GM21619 (cell line): ENCODE measurements around the gene RAB17.
A peak's percentile ranks its signal among the peaks of the same experiment; 100 is the strongest.
"Not testable (repeated sequence)": the region's sequence is repeated elsewhere in the genome, so short reads cannot be mapped to it uniquely, and the experiment has no call there.

Source experiments
- ATAC-seq: cut with Tn5 transposase; IDR thresholded peaks from one replicate; pipeline ENCODE4 v1.9.1; 2021; ENCODE audit not compliant: unreplicated experiment

The RAB17 gene

DNA sequence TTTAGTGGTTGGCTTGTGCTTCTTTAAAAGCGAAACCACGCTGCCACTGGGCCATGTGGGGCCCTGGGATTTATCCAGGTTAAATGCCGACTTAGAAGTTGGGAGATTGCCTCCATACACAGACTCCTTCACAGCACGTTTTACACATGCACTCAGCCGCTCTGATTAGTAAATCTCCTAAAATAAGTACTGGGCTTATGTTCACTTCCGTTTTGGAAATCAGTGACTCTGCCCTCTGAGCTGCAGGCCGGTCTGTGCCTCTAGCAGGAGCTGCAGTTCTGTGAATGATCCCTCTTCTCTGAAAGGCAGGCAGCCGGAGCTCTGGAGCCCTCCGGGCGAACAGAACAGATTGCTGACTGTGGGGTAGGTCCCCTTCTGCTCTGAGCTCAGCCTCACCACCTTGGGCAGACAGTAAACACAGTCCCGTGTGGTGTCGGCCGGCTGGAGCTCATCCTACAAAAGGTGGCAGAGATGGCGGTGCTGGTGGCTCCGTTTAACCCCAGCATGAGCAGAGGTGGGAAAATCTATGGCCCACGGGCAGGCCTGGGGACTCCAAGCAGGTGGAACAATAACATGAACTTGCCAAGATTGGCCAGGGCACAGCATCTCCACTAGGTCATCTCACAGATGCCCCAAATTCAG is 9.8 kb upstream of the RAB17 start:
- ATAC-seq, result no peak

DNA sequence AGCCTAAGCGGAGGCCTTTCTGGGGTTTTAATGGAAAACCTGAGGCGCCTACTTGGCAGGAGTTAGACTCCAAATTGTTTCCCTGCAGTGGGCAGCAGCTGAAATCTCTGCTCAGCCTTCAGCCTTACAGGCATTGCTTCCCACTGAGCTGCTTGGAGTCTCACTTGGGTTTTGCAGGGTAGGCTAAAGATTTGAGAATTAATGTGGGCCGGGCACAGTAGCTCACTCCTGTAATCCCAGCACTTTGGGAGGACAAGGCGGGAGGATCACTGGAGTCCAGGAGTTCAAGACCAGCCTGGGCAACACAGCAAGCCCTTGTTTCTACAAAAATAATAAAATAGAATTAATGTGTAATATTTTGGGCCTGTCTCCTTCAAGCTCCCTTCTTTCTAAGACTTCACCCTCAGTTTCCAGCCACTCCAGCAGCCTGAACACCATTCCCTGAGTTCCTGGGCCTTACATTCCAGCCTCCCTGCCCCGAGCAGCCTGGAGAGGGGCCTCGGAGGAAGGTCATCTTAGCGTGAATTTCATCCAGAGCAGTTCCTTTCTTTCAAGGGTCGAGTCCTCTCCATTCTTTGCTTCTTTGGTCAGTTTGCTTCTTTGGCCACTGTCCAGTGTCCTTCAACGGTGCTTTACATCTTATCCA is 9.1 kb upstream of the RAB17 start:
- ATAC-seq, result no peak

DNA sequence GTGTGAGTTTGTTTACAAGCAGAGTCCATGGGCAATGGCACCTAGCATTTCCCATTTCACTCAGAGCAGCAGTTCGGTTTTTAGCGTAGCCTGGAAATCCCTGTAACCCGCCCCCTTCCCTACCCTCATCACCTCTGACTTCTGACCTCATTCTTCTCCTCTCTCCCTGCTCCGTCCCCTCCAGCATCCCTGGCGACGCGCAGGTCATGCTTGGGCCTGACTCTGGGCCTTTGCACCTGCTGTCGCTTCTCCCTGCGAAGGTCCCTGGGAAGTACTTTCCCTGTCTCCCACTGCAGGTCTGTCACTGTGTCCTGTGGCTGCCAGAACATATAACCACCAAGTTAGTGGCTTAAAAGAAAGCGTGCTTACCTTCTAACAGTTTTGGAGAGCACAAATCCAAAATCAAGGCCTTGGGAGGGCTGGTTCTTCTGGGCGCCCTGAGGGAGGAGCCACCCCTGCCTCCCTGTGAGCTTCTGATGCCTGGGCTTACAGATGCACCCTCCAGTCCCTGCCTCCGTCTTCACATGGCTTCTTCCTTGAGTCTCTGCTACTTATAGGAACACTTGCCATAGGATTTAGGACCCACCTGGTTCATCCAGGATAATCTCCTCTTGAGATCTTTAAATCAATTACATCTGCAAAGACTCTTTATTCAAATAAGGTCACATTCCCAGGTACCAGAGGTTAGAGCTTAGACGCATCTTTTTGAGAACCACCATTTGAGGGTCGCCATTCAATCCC is 8.1 kb upstream of the RAB17 start:
- no peak for ATAC-seq

DNA sequence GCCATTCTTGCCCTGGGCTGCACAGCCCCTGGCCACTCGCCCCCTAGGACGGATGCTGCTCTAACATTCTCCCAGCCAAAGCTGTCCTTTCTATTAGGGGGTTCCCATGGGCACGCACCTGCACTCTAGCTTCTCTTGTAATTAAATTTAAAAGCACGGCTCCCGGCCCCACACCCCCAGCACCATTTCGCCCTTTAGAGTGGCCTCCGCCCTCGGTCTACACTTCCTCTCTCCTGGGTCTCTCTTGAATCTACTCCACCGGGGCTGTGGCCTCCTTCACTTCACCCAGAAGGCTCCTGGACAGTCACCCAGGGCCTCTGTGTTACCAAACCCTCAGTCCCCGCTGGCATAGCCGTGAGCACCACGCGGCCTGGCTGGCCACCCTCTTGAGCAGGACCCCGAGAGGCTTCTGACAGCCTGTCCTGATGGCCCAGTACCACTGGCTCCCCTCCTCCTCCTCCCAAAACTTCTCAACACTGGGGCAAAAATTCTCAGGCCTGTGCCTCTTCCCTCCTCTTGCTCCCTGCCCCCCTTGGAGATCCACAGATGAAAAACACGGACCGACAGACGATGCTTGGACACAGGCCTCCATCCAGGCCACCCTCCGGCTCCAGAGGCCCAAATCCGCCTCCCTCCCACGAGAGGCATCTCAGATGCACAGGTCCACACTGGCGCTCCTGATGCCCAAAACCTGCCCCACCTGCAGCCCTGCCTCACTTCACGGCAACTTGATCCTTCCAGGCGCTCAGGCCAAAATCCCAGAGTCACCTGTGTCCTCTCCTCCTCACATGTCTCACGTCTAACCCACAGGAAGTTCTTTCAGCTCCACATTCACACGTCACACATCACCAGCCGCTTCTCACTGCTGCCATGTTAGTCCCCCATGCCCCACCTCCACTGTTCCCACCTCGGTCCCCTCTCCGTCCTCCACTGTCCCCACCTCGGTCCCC is 6.9 kb upstream of the RAB17 start:
- ATAC-seq, result no peak

DNA sequence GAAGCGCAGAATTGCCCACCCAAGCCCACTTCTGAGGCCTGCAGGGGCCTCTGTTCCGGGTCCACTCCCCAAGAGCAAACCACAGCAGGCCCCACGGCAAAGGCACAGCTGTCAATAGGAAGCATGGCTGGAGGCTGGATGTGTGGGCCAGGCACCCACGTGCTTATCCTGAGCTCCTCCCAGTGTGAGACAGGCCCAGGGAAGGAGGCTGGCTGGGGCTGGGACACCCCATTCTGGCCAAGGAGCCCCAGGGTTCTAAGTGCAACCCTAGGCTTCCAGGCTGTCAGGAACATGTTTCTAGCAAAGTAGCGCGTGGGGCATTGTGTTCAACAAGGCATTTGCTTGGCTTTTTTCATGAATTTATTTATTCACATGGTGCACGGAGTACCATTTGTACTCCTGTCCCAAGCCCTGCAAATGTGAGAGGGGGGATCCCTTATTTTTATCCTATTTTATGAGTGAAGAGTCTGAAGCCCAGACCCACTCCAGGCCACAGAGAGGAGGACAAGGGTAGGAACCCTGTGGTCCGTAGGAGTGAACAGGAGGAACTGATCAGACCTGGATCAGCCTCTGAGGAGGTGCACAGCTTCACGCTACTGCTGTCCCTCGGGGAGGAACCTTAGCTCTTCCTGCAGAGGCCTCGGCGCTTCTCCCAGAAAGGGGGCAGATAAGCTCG is 6.1 kb upstream of the RAB17 start:
- ATAC-seq, result no peak

DNA sequence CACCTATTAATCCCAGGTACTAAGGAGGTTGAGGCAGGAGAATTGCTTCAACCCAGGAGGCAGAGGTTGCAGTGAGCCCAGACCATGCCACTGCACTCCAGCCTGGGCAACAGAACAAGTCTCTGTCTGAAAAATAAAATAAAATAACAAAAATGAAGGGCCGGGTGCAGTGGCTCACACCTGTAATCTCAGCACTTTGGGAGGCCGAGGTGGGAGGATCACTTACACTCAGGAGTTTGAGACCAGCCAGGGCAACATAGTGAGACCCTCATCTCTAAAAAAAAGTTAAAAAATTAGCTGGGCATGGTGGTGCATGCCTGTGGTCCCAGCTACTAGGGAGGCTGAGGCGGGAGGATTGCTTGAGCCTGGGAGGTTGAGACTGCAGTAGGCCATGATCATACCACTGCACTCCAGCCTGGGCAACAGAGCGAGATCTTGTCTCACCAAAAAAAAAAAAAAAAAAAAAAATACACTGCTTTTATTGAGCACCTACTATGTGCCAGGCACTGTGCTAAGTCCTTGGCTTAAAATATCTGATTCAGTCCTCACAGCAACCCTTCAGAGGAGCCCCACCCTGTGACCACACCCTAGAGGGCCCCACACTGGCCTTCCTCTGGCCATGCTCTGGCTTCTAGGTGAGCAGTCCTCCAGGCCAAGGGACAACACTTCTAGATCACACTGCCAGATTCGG is 5.4 kb upstream of the RAB17 start:
- not testable (repeated sequence) for ATAC-seq

DNA sequence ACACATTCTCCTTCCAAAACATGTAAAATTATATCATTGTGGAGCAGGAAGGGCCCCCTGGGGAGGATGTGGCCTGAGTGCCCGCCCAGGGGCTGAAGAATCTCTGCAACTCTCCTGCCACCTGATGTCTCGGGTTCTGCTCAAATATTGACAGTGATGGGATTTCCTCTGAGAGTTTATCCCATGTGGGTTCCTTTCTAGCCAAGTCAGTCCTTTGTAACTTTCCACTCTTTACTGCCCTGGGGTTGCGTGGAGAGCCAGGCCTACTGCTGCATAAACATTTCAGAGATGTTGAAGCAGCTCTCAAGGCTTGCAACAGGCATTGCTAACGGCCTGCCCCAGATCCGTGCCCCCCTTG is 4.0 kb upstream of the RAB17 start:
- no peak for ATAC-seq

DNA sequence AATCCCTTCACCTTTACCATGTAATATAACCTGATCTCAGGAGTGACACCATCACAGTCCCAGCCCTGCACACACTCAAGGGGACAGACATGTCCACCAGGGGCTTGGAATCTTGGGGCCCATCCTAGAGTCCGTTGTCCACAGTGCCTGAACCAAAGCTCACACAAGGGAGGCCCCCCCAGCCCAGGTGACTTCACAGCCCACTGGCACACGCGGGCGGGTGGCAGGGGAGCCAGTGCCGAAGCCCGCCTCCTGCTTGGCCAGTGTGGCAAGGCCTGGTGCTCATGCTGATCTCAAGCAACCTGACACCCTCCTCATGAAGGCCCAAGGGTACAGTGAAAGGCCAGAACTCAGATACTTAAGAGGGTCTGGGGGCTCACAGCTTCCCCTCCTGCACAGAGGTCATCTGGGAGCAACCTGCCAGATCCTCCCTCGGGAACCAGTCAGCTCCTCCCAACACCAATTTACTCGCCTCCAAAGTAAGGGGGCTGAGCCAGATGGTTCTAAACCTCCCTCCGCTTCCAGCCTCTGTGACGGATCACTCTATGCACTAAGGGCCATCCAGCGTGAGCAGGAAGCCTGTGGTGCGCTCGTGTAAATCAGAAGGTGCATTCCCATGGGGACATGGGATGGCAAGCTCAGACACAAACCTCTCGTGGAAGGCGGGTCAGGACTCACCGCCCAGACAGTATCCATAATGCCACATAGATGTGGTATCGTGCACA is 3.2 kb upstream of the RAB17 start:
- no peak for ATAC-seq

DNA sequence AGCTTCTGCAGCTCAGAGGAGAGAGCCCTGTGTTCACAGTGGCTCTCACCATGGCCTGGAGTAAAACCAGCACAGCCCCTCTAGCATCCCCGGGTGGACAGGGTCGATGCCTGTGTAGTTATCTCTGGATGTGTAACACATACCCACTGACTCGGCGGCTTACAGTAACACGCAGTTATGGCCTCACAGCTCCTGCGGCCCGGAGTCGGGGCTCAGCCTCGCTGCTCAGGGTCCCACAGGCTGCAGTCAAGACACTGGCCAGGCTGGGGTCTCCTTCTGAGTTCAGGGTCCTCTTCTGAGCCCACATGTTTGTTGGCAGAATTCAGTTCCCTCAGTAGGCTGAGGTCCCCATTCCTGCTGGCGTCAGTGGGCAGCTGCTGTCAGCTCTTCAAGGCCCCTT is 2.5 kb upstream of the RAB17 start:
- ATAC-seq, result no peak

DNA sequence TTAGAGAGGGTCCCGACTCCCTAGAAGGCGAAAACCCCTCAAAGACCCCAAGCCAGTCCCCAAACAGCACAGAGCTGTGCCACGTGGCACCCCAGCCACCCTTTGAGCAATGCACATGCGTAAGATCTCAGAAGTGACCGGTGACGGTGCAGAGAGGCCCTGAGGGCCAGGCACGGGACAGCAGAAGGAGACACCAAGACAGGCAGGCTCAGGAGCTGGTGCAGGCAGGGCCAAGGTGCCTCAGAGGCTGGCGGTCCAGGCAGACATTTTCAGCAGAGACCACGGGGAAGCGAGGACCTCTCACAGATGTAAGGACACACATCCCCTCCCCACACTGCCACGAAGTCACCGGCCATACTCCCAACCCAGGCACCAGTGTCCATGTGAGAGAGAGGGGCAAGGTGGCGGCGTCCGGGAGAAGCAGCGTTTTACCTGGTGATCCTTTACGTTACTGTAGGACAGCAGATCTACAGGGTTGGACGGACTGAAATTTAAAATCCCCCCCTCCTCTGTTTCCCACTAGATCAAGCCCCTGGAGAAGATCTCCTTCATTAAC is 2.0 kb upstream of the RAB17 start:
- ATAC-seq, result no peak

DNA sequence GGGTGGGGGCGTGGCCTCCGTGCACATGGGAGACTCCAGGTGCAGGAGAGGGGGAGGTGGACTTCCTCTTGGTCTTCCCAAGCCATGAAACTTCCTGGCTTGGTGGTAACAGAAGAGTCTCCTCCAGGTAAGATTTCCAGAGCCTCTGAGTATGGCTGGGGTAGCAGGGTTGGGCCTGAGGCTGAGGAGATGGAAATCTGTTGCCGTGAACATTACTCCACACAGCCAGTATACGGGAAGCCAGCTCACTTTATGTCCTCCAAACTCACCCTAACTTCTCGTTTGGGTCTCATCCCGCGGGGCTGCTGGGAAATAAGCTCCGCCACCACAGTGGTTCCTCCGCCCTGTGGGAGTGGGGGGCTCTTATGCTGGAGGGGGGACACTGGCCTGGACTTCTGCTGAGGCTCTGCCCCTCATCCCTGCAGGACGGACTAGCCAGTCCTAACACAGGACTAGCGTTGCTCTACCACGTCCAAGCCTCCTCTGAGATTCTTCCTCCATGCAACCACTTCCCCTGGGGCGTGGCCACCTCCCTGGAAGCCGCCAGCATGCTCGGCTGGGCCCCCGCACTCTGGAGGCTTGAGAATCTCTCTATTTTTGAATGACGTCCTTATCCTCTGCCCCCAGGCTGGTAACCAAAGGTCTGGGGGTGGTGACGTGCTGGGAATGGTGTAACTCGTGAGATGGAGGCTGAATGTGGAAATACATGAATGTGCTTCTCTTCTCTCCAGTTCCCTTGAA is 777 bp upstream of the RAB17 start:
- no peak for ATAC-seq

DNA sequence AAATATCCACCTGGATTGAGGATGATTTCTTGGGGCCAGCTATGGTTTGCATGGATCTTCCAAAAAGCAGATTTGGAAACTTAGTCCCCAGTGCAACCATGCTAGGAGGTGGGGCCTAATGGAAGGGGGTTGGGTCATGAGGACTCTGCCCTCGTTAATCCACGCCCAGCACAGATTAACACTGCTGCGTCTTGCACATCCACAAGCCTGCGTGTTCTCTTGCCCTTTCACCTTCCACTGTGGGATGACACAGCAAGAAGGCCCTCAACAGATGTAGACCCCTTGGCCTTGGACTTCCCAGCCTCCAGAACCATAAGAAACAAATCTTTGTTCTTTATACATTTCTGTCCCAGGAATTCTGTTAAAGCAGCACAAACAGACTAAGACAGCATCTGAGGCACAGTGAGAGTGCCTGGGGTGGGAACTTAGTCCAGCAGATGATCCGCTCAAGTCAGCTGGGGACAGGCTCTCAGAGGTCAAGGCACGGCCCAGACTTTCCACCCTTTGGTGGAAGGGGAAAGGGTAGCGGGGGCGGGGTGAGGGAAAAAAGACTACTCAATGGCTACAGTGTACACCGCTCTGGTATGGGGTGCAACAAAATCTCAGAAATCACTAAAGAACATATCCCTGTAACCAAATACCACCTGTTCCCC is 2.4 kb downstream of the RAB17 start:
- no peak for ATAC-seq

DNA sequence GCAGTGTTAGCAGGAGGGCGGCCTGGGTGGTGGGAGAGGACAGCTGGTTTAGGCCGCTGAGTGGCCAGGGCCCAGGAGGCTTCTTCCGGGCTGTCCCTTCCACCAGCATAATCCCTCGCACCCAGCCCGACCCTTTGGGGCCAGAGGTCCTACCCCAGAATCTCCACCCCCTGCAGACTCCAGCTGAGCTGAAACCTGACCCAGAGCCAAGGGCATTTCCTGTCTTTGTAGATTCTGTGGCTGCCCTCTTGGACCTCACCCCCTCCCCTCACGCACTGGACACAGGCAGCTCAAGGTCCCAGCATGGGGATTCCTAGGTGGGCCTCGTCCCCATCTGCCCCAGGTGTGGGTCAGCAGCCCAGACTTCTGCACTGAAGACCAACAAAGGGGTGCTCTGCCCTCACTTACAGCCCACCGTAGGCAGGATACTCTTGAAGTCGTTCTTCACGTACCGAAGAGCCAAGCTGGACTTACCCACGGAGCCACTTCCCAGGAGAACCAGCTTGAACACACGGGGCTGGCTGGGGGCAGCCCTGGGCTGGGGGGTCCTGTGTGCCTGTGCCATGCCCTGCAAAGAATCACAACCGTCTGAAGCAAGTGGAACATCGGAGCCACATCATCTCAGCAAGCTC is 4.8 kb downstream of the RAB17 start:
- no peak for ATAC-seq

DNA sequence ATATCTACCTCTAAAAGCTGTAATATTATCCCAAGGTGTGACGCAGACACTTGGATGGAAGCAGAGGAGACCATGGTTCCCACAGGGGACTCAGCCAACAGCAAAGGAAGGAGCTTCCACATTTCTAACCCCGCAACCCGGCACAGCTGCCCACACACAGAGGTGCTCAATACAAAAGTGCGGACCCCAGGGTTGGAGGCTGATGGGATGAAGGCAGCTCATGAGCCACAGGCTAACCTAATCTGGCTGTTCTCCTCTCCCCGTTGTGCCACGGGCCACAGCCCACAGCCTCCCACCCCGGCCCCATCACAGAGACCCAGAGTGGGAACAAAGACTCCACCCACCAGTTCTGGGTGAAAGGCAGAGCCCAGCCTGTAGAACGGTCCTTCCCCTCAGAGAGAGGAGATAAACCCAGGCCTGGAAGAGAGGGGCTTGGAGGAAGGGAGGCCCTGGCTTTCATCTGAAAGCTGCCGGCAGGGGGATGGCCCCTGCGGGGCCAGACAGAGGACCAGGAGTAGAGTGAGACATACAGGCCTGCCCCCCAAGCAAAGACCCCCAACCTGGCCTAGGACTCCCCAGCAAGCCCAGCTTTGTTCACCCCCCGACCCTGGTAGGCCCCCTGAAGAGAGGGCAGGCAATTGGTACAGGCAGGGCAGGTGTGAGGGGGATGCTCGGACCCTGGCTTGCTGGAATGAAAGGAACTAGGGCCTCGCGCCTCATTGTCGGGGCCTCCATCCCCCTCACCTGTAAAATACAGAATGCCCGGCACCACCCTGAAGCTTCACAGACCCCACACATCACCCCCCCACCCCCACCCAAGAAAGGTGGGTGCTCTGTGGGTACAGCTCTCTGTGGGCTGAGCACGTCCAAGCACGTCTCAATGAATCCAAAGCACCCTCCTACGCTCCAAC is 6.9 kb downstream of the RAB17 start:
- ATAC-seq, result no peak

DNA sequence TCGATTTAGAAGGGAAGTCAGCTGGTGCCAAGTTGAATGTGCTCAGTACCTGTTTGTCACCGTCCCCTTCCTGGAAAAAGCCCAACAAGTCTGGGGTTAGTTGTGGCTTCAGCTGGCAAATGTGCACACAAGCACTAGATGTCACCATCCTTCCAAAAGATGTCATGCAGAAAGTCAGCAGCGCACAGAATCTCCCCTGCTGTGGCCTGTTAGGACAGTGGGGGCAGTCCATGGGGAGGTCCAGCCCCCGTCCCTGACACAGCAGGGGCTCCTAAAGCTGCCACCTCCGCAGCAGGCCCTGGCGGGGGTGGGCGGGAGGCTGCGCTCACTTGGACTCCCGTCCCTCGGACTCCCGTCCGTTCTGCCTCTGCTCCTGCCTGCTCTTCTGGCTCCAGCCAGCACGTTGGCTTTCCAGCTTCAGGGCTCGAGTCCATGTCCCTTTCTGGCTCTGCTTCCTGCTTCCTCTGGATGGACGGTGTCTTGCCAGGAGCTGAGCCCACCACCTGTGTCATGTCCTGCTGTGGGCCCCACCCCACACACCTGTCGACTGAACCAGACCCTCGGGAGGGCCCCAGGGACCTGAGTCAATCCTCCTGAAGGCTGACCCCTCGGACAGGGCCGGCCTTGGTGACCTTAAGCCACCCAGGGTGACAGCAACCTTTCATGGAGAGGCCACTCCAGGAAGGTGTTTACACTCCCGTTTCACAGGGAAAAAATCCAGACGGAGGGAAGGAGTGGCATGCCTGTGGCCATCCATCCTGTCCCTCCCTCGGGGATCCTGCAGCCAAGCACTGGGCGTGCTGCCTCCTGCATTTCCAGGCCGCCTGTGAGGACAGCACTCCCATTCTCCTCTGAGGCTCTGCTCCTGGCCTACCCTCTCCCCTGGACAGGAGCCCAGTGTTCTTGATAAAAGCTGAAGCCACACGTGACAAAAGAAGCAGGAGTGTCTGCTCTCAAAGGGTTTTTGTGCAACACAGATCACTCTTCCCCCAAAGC is 8.5 kb downstream of the RAB17 start:
- peak; percentile 66 for ATAC-seq
